NCI-H748 treated with DMSO at 0.1 percent for 48 hours (cell line): ENCODE data around the gene PLAAT3.
"Not testable (repeated sequence)": the region's sequence is repeated elsewhere in the genome, so short reads cannot be mapped to it uniquely, and the experiment has no call there.

ENCODE experiments used
- DNase-seq: peaks from one replicate; lab custom pipeline; 2025; lab: John Stamatoyannopoulos, UW

Gene PLAAT3

DNA sequence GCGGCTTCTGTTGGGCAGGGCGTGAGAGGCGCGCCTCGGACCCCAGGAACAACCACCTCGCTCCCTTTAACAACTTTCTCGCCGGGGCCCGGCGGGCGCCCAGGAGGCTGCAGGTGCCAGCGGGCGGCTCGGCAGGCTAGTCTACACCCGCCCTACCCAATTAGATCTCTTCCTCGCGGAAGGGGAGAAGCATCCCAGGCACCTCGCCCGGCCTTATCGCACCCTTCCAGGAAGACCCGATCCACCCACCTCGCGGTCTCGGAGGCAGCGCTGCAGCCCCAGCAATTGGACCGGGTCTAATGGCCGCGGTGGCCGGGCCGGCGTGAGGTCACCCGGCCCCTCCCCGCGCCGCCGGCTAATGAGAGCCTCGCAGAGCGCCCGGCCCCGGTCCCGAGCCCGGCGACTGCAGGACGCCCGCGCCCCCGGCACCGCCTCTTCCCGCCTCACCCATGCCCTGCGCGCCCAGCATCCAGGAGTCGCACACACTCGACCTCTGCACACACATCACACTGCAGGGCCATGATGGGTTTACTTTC, at the start of gene PLAAT3:
TSS of gene PLAAT3 (minus strand) at position 298 of the 536 bp plus-strand sequence. CDS start 419 bp downstream, outside the sequence.
- DNase-seq, result no peak

DNA sequence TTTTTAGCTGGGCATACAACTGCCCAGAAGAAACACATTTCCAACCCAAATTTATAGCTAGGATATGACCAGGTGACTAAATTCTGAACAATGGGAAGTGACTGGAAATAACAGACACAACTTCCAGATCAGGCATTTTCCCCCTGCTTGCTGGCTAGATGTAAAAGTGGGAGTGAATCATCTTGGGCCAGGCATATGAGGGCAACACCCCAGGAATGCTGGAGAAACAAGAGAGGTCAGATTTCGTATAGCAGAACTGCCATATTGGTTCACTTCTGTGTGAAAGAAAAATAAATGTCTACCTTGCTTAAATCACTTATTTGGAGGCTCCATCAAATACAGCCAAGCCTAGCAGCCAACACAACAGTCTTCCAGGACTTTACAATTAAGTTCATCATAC, 49.6 kb upstream of the PLAAT3 start:
- DNase-seq, result no peak

DNA sequence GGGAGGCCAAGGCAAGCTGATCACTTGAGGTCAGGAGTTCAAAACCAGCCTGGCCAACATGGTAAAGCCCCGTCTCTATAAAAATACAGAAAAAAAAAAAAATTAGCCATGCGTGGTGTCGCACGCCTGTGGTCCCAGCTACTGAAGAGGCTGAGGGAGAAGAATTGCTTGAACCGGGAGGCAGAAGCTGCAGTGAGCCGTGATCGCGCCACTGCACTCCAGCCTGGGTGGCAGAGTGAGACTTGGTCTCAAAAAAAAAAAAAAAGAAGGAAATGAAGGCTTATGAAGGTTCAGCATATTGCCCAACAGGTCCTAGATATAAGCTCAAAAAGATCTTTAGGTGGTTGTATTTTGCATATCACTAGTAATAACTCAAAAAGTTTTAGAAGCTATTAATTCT, 46.7 kb upstream of the PLAAT3 start:
- no peak for DNase-seq

DNA sequence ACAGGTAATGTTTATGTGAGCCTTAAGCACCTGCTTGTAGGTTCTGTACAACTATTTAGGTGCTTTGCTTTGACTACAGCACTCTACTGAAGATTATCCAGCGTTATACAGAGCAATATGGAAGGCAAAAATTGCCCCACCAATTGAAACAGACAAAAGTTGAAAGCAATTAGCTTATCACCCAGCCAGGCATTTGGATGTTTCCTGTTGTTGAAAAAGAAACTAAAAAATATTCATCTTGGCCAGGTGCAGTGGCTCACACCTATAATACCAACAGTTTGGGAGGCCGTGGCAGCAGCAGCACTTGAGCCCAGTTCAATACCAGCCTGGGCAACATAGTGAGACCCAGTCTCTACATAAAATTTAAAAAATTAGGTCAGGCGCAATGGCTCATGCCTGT, 38.4 kb upstream of the PLAAT3 start:
- DNase-seq, result no peak

- DNase-seq, result no peak
Observed at GRCh38 chr11:63643205-63643604, 29.0 kb upstream of the PLAAT3 start.

DNA sequence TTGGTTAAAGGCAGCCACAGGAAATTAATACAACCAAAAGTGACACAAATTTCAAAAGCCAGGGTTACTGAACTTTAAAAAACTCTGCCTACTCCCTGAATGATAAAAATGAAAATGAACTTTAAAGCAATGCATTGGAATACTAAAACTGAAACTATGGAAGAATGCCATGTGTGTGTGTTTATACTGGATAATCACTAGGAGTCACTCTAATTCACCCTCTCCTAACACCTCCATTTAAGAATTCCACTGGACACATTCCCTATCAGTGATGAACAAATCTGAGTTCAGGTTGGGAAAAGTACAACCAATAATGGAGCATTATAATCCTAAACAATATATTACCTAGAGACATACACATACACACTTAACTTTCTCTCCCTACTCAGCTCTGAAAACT, 27.5 kb upstream of the PLAAT3 start:
- no peak for DNase-seq

- no peak for DNase-seq
Observed at GRCh38 chr11:63639199-63639832, 25.1 kb upstream of the PLAAT3 start.

- not testable (repeated sequence) for DNase-seq
Observed at GRCh38 chr11:63638436-63638835, 24.2 kb upstream of the PLAAT3 start.

- peak; percentile 2 for DNase-seq
Observed at GRCh38 chr11:63635762-63636465, 21.7 kb upstream of the PLAAT3 start.

DNA sequence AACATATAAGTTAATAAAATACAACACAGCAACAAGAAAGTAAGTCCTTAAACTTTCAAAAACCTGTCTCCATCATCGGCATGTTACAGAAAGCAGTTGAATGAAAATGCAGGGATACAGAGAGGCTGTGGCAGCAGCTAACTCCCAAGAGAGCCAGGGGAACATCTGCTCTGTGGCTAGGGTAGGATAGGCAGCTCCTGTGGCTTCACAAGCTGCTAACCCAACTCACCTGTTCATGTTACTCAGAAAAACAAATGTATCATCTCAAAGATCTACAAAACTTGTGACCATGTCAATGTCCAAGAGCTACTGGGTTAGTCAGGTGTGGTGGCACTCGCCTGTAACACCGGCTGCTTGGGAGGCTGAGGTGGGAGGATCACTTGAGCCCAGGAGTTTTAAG, 15.2 kb upstream of the PLAAT3 start:
- DNase-seq, result no peak

- no peak for DNase-seq
Observed at GRCh38 chr11:63623513-63624140, 9.4 kb upstream of the PLAAT3 start.

DNA sequence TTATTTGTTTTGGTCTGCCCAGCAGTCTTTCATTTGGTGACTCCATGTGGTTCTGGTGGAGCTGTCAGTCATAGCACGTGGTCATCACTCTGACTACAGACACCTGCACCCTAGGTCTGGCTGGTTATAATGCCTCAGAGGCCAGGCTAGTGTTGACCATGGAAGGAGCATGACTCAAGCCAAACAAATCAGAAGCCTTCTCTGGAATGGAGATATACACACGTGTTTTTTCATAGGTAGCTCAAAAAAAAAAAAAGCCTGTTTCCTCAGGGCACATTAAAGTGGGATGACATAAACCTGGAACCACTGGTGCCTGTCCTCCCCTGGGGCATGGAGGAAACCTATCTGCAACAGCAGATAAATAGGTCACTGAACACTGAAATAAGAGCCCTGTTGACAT, 8.1 kb upstream of the PLAAT3 start:
- no peak for DNase-seq

DNA sequence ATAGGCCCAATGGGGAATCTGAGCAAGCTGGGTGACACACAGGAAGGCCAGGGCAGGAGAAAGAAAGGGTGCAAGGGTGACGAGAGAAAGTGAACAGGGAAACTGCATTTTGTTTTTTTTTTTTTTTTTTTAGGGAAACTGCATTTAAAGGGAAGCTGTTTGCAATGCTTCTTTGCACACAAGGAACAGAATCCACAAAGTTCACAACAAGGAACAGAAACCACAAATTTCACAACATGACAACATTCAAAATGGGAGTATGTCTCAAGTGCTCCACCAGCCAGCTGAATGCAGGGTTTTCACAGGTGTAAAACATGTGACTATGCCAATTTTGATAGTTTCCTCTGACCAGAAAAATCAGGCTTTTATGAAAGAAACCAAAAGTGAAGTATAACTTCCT, 6.8 kb upstream of the PLAAT3 start:
- no peak for DNase-seq

DNA sequence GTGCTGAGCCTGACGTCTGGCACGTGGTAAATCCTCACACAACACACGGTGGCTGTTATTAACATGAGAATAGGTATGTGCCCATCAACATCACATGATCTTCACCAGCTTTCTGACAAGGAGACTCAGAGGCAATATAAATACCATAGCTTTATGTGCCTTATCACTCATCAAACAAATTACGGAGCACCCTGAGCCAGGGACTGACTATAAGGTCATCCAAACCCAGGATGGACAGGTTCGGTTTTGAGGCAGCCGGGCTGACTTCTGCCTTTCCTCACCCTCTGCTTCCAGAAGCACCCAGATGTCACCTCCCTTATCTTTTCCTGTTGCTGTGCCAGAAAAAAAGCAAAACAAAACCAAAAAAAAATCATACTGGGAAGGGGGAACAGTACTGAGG, 5.7 kb upstream of the PLAAT3 start:
- DNase-seq, result no peak

- not testable (repeated sequence) for DNase-seq
Observed at GRCh38 chr11:63617686-63618085, 3.5 kb upstream of the PLAAT3 start.

GRCh38 chr11:63616953-63617352, 2.7 kb upstream of the PLAAT3 start:
- no peak for DNase-seq

DNA sequence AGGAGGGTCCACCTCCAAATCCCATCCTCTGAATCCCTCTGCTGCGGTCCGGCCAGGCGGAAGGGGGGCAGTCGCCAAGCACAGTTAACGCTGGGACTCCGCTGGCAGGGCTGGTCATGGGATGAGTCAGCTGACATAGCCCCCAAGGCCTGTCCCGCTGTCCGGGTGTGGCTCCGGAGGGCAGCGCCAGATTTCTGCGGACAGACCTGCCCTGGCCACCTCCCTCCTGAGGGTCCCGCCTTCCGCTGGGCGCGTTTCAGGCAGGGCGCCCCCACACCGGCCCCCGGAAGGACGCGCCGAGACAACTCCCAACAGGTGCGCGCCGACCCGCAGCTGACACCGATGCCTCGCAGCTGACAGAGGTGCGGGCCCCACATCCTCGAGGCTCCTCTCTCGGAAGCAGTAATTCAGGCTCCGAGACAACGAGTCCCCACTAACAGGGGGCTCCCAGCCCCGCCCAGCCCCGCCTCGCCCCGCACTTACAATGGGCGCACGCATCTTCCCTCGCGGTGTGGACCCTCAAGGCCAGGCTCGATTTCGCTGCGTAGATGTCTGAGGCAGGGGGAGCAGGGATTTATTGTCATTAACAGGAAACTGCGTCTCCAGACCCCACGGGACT, 607 bp downstream of the PLAAT3 start:
- DNase-seq, result no peak

DNA sequence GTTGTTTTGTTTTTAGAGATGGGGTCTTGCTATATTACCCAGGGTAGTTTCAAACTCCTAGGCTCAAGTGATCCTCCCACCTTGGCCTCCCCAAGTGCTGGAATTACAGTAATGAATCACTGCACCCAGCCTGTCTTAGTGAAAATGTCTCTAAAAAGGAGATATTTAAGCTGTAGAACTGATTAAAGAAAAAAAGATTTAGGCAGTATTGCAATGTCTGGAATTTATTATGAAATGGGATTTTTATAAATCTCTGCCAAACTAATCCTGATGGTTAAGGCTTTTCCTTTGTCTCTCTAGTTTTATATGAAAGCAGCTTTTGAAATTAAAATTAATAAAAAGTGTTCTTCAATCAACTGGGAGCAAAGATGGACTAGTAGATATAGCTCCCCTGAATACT, 2.1 kb downstream of the PLAAT3 start:
- no peak for DNase-seq

DNA sequence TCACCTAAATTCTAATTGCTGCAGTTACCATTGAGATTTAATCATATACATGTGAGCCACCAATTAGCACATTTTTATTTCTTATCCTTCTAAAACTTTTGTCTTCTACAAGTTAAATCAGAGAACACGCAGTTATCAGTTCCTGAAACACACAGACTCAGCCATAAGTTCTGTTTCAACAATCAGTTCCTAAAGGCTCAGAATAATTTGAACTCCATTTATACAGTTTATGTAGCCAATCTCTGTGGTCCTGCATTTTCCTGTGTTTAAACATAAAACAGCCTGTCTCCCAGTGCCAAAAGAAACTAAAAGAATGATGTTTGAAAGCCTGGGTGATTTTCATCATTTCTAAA, 2.9 kb downstream of the PLAAT3 start:
- no peak for DNase-seq

GRCh38 chr11:63610604-63611394, 3.4 kb downstream of the PLAAT3 start:
- peak; percentile 66 for DNase-seq

DNA sequence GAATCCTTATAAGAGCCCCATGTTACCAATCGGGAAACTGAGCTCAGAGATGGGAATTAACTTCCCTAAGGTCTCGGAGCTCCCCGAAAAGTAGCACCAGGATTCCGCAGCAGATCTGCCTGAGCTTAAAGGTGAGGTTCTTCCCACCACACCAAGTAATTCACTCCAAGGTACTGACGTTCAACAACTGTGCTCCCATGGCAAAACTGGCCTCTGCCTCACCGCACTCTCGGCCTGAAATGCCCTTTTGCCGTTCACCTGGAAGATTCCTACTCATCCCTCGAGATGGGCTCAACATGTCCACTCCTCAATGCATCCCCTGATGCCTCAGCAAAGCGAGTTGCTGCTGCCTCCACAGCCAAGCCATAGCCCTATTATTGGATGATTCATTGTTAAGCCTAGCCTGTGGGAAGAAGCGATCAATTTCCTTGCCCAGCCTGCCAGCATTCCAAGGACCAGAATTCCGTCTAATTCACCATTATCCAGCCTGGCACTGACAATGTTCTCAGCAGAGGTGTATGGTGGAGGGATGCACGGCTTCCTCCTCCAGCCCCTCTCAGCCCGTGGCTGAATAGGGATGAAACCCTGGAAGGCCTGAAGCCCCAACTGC, 4.2 kb downstream of the PLAAT3 start:
- no peak for DNase-seq

DNA sequence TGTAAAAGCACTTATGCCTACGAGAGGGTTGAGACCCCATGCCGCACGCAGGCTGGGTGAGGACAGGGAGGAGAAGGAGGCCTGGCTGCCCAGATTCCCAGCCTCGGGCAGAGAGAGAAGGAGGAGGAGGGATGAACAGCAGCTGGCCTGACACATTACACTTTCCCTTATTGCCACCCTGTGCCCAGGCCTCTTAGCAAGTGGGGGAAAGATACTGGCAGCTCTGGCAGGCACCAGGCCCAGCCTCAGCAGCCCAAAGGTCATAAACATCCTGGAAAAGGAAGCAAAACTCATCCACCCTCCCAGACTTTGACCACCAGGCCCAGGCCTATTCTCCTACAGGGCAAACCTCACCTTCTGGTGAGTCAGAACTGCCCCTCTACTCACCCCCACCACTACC, 4.7 kb downstream of the PLAAT3 start:
- no peak for DNase-seq
